Measurements from ENCODE around the gene NR1I3.
"Not testable (repeated sequence)": the region's sequence is repeated elsewhere in the genome, so short reads cannot be mapped to it uniquely, and the experiment has no call there.

Gene NR1I3, protein sequence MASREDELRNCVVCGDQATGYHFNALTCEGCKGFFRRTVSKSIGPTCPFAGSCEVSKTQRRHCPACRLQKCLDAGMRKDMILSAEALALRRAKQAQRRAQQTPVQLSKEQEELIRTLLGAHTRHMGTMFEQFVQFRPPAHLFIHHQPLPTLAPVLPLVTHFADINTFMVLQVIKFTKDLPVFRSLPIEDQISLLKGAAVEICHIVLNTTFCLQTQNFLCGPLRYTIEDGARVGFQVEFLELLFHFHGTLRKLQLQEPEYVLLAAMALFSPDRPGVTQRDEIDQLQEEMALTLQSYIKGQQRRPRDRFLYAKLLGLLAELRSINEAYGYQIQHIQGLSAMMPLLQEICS

DNA sequence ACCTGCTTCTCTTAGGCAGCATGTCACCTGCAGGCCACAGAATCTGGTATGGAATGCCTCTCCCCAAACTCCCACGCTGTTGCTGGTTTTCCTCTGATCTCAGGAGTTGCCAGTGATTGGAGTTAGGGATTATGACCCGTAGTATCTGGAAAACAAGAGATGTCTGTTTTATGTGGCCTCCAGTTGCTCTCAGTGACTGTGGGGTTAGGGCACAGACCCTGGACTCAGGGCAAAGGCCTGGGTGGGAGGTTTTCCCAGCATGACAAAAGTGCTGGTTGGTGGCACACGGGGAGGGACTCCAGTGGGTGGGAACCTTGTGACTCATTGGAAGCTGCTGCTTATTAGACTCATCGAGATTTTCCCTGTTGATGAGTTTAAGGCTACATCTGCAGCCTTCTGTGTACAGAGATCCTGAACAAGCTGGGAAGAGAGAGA, at the start of gene NR1I3:
NR1I3 (minus strand) TSS at position 165 of the 435 bp plus-strand sequence. CDS start 1,638 bp downstream, outside the sequence.
- DNase-seq: no peak

DNA sequence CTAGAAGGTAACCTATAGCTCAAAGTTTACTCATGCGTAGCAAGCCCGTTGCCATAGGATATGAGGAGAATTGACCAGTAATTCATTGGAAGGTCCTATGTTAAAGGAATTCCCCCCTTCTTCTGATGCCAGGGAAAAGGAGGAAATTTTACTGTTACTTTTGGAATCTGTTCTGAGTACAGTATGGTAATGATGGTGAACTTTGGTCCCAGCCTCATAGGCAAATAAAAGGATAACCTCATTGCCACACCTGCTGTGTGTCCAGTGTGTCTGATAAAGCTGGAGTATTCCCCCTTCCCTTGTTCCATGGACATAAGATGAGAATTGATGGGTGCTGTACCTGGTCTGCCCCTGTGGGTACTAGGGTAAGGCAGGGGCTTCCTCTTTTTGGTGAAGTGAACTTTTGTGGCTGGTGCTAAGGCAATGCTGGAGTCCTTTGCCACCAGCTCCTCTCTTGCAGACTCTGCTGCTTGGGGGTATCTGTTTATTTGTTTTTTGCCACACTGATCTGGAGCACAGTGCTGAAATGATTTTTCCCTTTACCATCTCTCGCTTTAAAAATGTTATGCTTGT, 49.6 kb upstream of the NR1I3 start:
- no peak for DNase-seq

DNA sequence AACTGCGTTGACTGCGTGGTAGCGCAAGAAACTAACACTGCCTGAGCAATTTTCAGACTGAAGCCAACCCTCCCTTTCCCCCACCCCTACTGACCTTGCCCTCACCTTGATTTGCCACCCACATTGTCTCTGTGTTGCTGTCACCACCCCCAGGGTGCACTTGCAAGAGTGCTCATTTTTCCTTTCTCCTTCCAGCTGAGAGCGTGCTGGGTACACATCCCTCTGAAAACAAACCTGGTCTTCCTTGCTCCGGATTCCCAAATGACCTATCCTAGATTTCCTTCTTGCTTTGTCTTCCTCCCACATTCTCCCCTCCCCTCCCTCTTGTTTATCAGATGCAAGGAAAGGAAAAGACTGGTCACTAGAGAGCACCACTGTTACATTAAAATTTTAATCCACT, 47.5 kb upstream of the NR1I3 start:
- no peak for DNase-seq

DNA sequence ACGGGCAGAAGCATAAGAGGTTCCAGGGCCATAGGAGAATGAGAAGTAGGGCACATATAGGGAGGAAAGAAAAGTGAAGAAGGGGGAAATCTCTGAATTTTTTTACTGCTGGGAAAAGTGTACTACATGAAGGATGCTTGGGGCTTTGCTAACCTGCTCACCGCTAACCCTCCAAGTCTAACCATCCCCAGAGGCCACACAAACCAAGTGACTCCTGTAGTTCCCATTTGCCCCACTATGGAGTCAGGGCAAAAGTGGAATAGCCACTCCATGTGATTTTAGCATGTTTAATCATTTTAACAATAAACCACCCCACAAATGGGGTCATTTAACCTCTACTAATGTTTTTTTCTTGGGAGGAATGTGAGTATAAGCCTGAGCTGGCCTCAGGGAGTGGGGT, 47.1 kb upstream of the NR1I3 start:
- no peak for DNase-seq

DNA sequence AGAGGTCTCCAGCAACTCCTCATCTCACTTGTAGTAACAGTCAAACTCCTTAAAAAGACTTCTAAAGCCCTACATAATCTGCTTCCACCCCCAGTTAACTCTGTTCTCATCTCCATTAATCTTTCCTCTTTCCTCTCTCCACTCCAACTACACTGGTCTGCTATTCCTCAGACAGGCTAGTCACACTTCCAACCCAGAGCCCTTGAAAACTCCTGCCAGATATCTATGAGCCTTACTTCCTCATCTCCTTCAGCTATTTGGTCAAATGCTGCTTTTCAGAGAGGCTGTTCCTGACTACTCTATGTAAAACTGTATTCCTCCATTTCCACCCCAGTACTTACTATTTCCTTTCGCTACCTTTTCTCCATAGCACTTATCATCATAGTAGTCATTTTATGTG, 45.0 kb upstream of the NR1I3 start:
- no peak for DNase-seq

DNA sequence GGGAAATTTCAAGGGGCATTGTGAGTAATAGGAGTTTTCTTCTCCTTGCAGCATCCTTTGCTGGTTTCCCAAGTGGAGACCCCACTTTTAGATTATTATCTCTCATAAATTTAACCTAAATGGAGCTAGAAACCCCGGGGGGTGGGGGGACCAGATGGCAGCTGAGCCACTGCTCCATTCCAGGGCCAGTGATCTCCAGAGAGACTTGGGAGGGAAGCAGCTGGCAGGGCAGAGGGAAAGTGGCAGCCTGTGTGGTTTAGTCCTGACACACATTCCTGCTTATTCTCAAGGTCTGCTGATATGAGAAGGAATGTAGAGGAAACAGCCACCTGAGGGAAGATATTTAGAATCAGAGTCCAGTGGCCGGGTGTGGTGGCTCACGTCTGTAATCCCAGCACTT, 36.9 kb upstream of the NR1I3 start:
- no peak for DNase-seq

DNA sequence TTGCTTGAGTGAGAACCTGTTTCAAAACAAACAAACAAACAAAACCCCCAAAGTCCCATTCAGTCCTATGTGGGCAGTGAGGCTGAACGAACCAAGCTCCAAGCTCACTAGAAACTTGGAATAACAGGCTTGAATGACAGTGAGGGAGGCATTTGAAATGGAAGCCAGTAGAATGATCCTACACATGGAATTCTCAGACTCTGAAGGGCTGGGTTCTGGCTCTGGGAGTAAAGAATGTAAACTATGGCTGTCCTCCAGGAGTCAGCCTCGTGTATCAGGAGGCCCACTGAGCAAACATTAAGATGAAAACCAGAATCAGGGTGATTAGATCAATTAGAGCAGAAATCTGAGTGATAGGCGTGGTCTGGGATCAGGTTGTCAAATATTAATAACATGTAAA, 35.4 kb upstream of the NR1I3 start:
- DNase-seq: no peak

DNA sequence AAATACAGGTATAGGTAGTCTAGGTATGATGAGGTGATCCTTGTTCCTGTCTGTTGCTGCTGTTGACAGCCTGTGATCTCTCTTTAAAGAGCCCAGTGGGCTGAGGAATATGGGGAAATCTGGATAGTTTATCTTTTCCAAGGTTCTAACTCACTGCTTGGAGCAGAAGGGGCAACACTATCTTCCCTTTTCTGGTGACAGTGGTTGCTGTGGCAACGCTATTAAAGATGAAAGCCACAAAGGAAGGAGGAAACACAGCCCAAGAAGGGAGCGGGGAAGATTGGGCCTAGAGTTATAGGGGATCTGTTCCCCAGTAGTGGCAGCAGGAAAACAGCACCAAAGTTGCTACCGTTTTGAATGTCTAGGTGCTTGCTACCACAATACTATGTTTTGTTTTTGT, 29.3 kb upstream of the NR1I3 start:
- no peak for DNase-seq

DNA sequence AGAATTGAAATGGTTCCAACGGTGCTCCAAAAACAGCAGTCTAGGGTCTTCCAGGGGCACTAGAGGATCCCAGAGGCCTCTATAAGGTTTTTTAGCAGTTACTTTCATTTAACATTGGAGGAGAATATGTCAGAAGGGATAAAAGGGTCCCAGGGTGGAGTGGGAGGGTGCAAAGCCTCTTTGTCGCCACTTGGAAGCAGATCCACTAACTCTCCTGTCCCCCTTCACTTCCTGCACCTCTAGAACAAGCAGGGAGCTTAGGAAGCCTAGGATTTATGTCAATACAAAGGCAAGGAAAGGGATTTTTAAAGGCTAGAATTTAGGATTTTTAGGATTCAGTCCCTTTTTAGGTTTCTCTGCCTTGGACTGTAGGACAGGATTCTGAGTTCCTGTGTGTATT, 28.8 kb upstream of the NR1I3 start:
- no peak for DNase-seq

DNA sequence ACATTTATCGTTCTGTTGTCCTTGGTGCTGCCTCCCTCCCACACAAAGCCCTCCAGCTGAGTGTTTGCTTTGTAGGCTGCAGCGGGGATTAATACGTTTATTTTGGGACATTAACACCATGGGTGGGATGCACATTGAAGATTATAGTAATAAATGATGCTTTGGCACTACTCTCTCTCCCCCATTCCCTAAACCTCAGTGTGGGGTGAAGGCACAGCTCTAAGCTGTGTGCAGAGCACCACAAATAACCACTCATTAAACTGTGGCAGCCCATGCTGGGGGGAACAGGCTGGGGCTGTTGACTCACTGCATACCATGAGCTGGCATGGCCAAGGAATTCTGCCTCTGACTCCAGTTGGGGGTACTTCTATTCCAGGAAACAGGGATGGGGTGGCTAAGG, 28.2 kb upstream of the NR1I3 start:
- no peak for DNase-seq

DNA sequence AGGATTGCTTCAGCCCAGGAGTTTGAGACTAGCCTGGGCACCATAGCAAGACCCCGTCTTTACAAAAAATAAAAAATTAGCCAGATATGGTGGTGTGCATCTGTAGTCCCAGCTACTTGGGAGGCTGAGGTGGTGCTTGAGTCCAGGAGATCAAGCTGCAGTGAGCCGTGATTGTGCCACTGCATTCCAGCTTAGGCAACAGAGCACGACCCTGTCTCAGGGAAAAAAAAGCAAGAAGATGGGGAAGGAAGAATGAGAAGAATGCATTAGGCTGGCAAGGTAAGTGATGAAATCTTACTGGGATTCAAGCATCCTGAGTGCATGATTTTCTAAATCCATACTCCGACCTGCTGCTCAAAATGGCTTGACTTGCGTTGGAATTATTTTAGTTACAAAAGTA, 27.3 kb upstream of the NR1I3 start:
- no peak for DNase-seq

DNA sequence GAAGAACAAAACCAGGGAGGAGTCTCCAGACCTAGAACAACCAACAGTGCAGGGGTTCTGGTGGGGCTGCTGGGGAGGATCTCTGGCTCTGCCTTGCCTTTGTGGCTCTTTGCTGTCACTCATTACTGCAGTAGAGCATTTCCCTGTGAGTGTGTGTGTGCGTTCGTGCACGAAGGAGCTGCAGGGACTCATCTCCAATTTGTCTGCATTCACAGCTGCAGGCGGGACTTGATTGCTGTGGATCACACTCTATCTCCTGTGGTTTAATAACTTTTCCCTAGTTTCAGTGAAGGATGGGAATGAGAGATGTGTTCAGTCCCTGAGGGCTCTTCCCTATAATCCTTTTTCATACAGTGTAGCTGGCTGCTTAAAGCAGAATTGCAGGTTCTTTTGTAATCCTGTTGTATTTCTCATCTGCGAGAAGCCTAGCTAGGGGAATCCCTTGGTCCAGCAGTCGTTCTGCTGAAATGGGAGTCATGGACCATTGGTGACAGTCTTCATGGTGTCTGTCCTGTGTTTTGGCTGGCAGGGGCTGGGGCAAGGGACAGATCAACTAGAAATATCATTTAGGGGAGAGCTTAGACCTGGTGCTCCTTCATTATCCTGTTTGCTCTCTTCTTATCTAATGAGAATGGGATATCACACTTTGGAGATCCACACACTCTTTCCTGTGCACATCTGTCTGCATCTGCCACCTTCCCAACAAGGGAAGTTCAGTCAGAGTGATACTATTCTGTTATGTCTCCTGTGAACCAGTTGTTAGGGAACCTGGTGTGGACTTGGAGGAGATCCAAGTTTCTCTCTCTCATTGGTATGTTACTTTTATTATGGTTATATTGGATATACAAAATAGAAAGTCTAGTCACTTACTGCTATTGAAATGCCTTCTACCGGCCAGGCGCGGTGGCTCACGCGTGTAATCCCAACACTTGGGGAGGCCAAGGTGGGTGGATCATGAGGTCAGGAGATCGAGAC, 23.5 kb upstream of the NR1I3 start:
- no peak for DNase-seq

DNA sequence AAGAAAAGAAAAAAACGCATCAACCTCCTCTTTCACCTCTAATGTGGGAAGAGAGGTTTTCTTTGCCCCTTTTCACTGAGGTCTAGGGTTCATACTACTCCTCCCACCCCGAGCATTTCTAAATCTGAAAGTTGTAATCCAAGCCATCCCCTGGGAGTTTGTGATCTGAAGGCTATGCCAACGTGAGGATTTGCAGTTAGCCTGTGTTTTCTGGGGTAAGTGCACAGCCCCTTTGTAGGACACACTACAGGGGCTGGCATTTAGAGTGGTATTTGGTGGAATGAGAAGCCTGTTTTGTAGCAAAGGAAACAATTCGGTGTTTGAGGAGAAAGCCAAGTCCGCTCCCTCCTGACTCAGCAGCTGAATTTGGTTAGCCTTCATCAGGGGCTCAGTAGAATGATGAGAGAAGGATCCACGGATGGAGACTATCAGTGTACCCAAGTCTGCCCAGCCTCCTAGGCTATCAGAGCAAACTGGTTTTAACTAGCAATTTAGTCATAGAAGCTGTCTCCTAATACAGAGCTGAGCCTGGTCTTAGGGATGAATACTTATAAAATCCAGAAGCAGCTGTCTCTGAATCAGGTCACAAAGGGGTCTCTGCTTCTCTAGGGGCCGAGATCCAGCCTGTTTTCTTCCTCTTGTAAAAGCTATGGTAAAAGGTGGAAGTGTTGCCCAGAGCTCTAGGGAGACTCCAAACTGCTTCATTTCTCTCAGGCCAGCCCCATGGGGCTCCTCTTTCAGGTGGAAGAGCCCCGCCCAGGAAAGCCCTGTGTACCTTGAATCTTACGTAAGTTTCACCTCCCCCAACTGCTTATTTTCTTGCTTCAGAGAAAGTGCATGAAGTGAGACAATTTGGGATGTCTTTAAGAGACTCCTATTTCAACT, 22.6 kb upstream of the NR1I3 start:
- no peak for DNase-seq

DNA sequence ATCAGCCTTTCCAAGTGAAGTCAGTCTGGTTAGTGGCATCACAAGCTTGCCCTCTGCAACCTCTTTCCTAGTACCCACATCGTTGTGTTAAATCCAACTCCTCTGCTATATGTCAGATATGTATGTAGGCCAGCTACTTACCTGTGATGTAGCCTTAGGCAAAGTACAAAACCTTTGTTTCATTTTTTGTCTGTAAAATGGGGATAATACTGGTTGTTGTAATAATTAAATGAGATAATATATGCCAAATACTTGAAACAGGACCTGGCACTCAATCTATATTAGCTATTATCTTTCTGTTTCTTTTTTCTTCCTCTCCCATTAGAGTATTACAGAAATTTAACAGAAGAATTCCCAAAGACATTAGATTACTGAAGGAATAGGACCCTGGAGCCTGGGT, 21.8 kb upstream of the NR1I3 start:
- no peak for DNase-seq

DNA sequence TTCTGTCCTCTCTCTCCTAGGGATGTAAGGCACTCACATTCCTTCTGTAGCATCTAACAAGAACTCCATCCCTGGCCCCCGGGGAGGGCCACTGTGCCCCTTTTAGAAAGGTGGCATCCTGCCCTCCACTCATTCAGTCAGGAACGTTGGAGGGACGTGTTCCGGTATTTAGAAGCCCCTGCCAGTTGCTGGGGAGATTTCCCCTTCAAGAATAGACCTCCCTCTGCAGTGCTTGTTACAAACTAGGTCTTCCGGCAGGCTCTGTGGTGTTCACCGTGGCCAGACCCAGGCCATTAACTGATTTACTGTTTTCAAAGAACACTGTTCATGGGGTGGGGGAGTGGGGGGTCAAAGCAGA, 21.3 kb upstream of the NR1I3 start:
- DNase-seq: no peak

DNA sequence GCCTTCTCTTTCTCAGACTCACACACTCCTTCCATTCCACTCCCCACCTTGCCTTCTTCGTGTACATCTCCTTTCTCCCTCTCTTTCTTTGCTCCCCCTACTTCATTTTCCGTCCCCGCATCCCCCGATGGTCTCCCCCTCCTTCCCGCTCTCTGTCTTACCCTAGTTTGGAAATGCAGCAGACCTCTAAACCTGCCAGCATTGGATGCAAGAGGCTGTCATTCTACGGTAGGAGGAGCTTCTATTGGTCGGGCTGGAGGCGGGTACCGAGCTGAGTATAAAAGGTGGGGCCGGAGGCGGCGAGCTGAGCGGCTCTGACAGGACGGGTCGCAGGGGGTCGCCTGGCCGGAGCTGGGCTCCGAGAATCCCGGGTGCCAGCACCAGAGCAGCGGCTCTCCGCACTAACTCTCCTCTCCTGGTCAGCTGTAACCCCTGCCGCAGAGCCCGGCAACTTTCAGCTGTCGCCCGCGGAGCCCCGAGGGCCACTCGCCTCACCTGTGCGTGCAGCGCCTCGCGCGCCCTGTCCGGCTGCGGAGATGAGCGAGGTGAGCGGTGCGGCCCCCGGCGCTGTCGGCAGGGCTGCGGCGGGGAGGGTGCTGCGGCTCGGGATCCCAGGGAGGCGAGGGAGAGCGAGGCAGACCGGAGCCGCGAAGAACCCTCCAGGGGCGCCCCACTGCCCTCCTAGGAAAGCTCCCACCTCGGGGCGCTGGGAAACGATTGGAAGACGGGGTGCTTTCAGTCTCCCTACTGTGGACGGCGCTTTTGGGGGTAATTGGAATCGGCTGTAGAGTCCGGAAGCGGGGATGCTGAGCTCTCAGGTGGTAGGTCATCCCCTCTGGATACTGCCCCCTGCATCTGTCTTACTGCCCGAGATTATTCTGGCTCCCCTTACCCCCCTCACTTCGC, 20.7 kb upstream of the NR1I3 start, which contains the start of gene PCP4L1:
PCP4L1 (plus strand) TSS at position 307 of the 906 bp plus-strand sequence; CDS start at position 537, 230 bp downstream.
- no peak for DNase-seq

DNA sequence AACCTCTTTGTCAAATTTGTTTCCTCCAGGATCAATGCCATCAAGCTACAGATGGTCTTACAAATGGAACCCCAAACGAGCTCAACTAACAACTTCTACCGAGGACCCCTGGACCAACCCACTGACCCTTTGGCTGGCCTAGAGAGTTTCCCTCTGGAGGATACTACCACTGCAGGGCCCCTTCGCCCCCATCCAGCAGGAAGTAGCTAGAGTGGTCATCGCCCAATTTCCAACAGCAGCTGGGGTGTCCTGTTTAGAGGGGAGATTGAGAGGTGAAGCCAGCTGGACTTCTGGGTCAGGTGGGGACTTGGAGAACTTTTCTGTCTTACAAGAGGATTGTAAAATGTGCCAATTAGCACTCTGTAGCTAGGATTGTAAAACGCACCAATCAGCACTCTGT, 19.1 kb upstream of the NR1I3 start:
- DNase-seq: not testable (repeated sequence)

DNA sequence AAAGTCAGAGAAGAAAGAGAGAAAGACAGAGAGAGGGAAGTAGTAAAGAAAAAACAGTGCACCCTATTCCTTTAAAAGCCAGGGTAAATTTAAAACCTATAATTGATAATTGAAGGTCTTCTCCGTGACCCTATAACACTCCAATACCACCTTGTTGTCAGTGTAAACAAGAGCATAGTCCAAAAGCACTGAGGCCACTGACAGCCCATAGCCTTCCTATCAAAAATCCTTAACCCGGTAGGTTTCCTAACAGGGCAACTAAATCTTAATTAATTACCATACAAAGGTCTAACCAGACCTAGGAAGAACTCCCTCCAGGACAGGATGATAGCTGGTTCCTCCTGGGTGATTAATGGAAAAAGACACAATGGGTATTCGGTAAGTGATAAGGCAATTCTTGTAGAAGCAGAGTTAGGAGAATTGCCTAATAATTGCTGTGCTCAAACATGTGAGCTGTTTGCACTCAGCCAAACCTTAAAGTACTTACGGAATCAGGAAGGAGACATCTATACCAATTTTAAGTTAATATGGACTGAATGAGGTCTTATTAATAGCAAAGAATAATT, 18.0 kb upstream of the NR1I3 start:
- DNase-seq: not testable (repeated sequence)

DNA sequence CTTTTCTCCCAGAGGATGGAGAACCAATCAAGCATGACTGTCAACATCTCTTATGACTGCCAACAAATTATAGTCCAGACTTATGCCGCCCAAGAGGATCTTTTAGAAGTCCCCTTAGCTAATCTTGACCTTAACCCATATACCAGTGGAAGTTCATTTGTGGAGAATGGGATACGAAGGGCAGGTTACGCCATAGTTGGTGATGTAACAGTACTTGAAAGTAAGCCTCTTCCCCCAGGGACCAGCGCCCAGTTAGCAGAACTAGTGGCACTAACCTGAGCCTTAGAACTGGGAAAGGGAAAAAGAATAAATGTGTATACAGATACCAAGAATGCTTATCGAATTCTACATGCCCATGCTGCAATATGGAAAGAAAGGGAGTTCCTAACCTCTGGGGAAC, 17.3 kb upstream of the NR1I3 start:
- DNase-seq: not testable (repeated sequence)

DNA sequence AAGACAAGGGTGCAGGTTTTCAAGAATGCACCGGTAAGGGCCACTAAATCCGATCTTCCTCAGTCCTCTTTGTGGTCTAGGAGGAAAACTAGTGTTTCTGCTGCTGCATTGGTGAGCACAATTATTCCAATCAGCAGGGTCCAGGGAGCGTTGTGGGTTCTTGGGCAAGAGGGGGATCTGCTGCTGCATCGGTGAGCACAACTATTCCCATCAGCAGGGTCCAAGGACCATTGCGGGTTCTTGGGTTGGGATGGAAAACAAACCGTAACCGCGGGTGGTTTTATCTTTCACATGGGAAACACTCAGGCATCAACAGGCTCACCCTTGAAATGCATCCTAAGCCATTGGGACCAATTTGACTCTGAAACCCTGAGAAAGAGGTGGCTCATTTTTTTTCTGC, 13.6 kb upstream of the NR1I3 start:
- no peak for DNase-seq

DNA sequence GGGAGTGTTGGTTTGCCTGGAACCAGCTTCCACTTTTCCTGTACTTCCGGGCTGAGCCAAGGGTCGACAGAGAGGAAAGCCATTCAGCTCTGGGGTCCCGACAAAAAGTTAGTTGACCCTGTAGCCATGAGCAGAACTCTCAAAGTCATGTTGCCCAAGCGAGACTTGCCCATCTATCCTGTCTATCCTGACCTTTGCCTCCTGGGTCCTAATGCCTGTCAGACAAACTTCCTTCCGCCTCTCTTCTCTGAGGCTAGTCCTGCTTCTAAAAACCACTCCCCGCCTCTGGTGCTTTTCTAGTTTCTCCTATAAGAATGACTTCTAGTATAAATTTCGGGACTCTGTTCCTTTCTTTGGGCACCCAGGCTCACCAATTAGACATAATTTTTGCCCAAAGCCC, 12.8 kb upstream of the NR1I3 start:
- DNase-seq: no peak

Measured in DMS153 (cell line).